ENCODE data around the gene CNNM3.

The CNNM3 gene

GRCh38 chr2:96810783-96811192, 5.3 kb upstream of the CNNM3 start:
- Histone ChIP-seq H3K27ac (ENCODE audit: low read depth, low read length) (no peak overlapping the region), H3K9me3 (ENCODE audit: insufficient read depth, low read depth, low read length) (no peaks in the 10 kb centered on the region), H3K4me3 (ENCODE audit: low read length) (no peak overlapping the region), H3K27me3 (ENCODE audit: insufficient read depth, low read length) (no peaks in the 10 kb centered on the region), H3K9ac (ENCODE audit: low read depth, low read length) (no peak overlapping the region), H3K4me1 (ENCODE audit: insufficient read depth, low read length) (0 out of 2 replicates have a peak, but pooled peaks cover 3% of the 10 kb centered on the region), H3K36me3 (ENCODE audit: insufficient read depth, low read length) (peaks cover 8% of the 10 kb centered on the region; the same call in 1 of the 2 replicates)
- 94% methylated on average over 5 of the region's 5 CpGs for WGBS

GRCh38 chr2:96811917-96812316, 4.2 kb upstream of the CNNM3 start:
- no peaks in the 10 kb centered on the region for H3K9me3 ChIP-seq (ENCODE audit: insufficient read depth, low read depth, low read length)
- H3K27me3 ChIP-seq (ENCODE audit: insufficient read depth, low read length): no peaks in the 10 kb centered on the region
- peaks cover 8% of the 10 kb centered on the region; the same call in 1 of the 2 replicates for H3K36me3 ChIP-seq (ENCODE audit: insufficient read depth, low read length)
- WGBS: 91% methylated on average over 3 of the region's 3 CpGs
- no peak overlapping the region for H3K27ac ChIP-seq (ENCODE audit: low read depth, low read length)
- H3K4me1 ChIP-seq (ENCODE audit: insufficient read depth, low read length): 0 out of 2 replicates have a peak, but pooled peaks cover 3% of the 10 kb centered on the region
- no peak overlapping the region for H3K4me3 ChIP-seq (ENCODE audit: low read length)
- H3K9ac ChIP-seq (ENCODE audit: low read depth, low read length): no peak overlapping the region

GRCh38 chr2:96813656-96814055, 2.4 kb upstream of the CNNM3 start:
- WGBS: 88% methylated on average over 4 of the region's 4 CpGs
- Histone ChIP-seq H3K36me3 (ENCODE audit: insufficient read depth, low read length) (peaks cover 15% of the 10 kb centered on the region), H3K27me3 (ENCODE audit: insufficient read depth, low read length) (no peaks in the 10 kb centered on the region; the same call in 1 of the 2 replicates), H3K9me3 (ENCODE audit: insufficient read depth, low read depth, low read length) (no peaks in the 10 kb centered on the region), H3K4me3 (ENCODE audit: low read length) (no peak overlapping the region), H3K9ac (ENCODE audit: low read depth, low read length) (no peak overlapping the region), H3K27ac (ENCODE audit: low read depth, low read length) (no peak overlapping the region), H3K4me1 (ENCODE audit: insufficient read depth, low read length) (peaks cover 13% of the 10 kb centered on the region; the same call in 1 of the 2 replicates)

- Histone ChIP-seq H3K36me3 (ENCODE audit: insufficient read depth, low read length) (peaks cover 15% of the 10 kb centered on the region), H3K27ac (ENCODE audit: low read depth, low read length) (no peak overlapping the region), H3K4me3 (ENCODE audit: low read length) (peak overlapping the region; percentile 64), H3K27me3 (ENCODE audit: insufficient read depth, low read length) (no peaks in the 10 kb centered on the region; the same call in 1 of the 2 replicates), H3K9me3 (ENCODE audit: insufficient read depth, low read depth, low read length) (no peaks in the 10 kb centered on the region), H3K9ac (ENCODE audit: low read depth, low read length) (peak overlapping the region; percentile 59), H3K4me1 (ENCODE audit: insufficient read depth, low read length) (peaks cover 17% of the 10 kb centered on the region; the same call in 1 of the 2 replicates)
- WGBS: 3% methylated on average over 60 of the region's 60 CpGs
Measured at GRCh38 chr2:96815326-96816126, 542 bp upstream of the CNNM3 start.

- whole genome bisulfite sequencing: 2% methylated on average over 89 of the region's 89 CpGs
- Histone ChIP-seq H3K27me3 (ENCODE audit: insufficient read depth, low read length) (no peaks in the 10 kb centered on the region; the same call in 1 of the 2 replicates), H3K4me3 (ENCODE audit: low read length) (peak overlapping the region; percentile 64), H3K4me1 (ENCODE audit: insufficient read depth, low read length) (peaks cover 17% of the 10 kb centered on the region; the same call in 1 of the 2 replicates), H3K9me3 (ENCODE audit: insufficient read depth, low read depth, low read length) (no peaks in the 10 kb centered on the region), H3K27ac (ENCODE audit: low read depth, low read length) (no peak overlapping the region), H3K36me3 (ENCODE audit: insufficient read depth, low read length) (peaks cover 19% of the 10 kb centered on the region), H3K9ac (ENCODE audit: low read depth, low read length) (peak overlapping the region; percentile 81)
Measured at GRCh38 chr2:96816836-96817702, 1.0 kb downstream of the CNNM3 start.

GRCh38 chr2:96817882-96818281, 1.8 kb downstream of the CNNM3 start:
- peaks cover 17% of the 10 kb centered on the region; the same call in 1 of the 2 replicates for H3K4me1 ChIP-seq (ENCODE audit: insufficient read depth, low read length)
- H3K27ac ChIP-seq (ENCODE audit: low read depth, low read length): no peak overlapping the region
- no peaks in the 10 kb centered on the region for H3K9me3 ChIP-seq (ENCODE audit: insufficient read depth, low read depth, low read length)
- H3K36me3 ChIP-seq (ENCODE audit: insufficient read depth, low read length): peaks cover 25% of the 10 kb centered on the region
- WGBS: 82% methylated on average over 8 of the region's 8 CpGs
- no peaks in the 10 kb centered on the region; the same call in 1 of the 2 replicates for H3K27me3 ChIP-seq (ENCODE audit: insufficient read depth, low read length)
- no peak overlapping the region for H3K9ac ChIP-seq (ENCODE audit: low read depth, low read length)
- H3K4me3 ChIP-seq (ENCODE audit: low read length): peak overlapping the region; percentile 64

GRCh38 chr2:96819128-96819875, 3.2 kb downstream of the CNNM3 start:
- Histone ChIP-seq H3K27me3 (ENCODE audit: insufficient read depth, low read length) (no peaks in the 10 kb centered on the region; the same call in 1 of the 2 replicates), H3K9ac (ENCODE audit: low read depth, low read length) (no peak overlapping the region), H3K4me3 (ENCODE audit: low read length) (no peak overlapping the region), H3K27ac (ENCODE audit: low read depth, low read length) (no peak overlapping the region), H3K4me1 (ENCODE audit: insufficient read depth, low read length) (peaks cover 17% of the 10 kb centered on the region; the same call in 1 of the 2 replicates), H3K36me3 (ENCODE audit: insufficient read depth, low read length) (peaks cover 37% of the 10 kb centered on the region), H3K9me3 (ENCODE audit: insufficient read depth, low read depth, low read length) (no peaks in the 10 kb centered on the region)
- 77% methylated on average over 10 of the region's 10 CpGs for WGBS

GRCh38 chr2:96819876-96820511, 3.9 kb downstream of the CNNM3 start:
- H3K27ac ChIP-seq (ENCODE audit: low read depth, low read length): no peak overlapping the region
- H3K9ac ChIP-seq (ENCODE audit: low read depth, low read length): no peak overlapping the region
- H3K4me3 ChIP-seq (ENCODE audit: low read length): no peak overlapping the region
- no peaks in the 10 kb centered on the region; the same call in 1 of the 2 replicates for H3K27me3 ChIP-seq (ENCODE audit: insufficient read depth, low read length)
- peaks cover 44% of the 10 kb centered on the region for H3K36me3 ChIP-seq (ENCODE audit: insufficient read depth, low read length)
- H3K4me1 ChIP-seq (ENCODE audit: insufficient read depth, low read length): peaks cover 15% of the 10 kb centered on the region; the same call in 1 of the 2 replicates
- 92% methylated on average over 12 of the region's 12 CpGs for WGBS
- H3K9me3 ChIP-seq (ENCODE audit: insufficient read depth, low read depth, low read length): no peaks in the 10 kb centered on the region

- 91% methylated on average over 11 of the region's 11 CpGs for WGBS
- Histone ChIP-seq H3K4me3 (ENCODE audit: low read length) (no peak overlapping the region), H3K9ac (ENCODE audit: low read depth, low read length) (no peak overlapping the region), H3K36me3 (ENCODE audit: insufficient read depth, low read length) (peaks cover 55% of the 10 kb centered on the region), H3K27ac (ENCODE audit: low read depth, low read length) (no peak overlapping the region), H3K9me3 (ENCODE audit: insufficient read depth, low read depth, low read length) (no peaks in the 10 kb centered on the region), H3K27me3 (ENCODE audit: insufficient read depth, low read length) (no peaks in the 10 kb centered on the region; the same call in 1 of the 2 replicates), H3K4me1 (ENCODE audit: insufficient read depth, low read length) (peaks cover 14% of the 10 kb centered on the region; the same call in 1 of the 2 replicates)
Measured at GRCh38 chr2:96821113-96821675, 5.1 kb downstream of the CNNM3 start.

GRCh38 chr2:96822786-96823185, 6.7 kb downstream of the CNNM3 start:
- H3K27ac ChIP-seq (ENCODE audit: low read depth, low read length): no peak overlapping the region
- H3K4me1 ChIP-seq (ENCODE audit: insufficient read depth, low read length): peaks cover 10% of the 10 kb centered on the region; the same call in 1 of the 2 replicates
- H3K27me3 ChIP-seq (ENCODE audit: insufficient read depth, low read length): no peaks in the 10 kb centered on the region; the same call in 1 of the 2 replicates
- WGBS: 91% methylated on average over 4 of the region's 4 CpGs
- no peak overlapping the region for H3K9ac ChIP-seq (ENCODE audit: low read depth, low read length)
- H3K36me3 ChIP-seq (ENCODE audit: insufficient read depth, low read length): peaks cover 68% of the 10 kb centered on the region
- H3K9me3 ChIP-seq (ENCODE audit: insufficient read depth, low read depth, low read length): no peaks in the 10 kb centered on the region
- no peak overlapping the region for H3K4me3 ChIP-seq (ENCODE audit: low read length)

All from HUES64 (cell line).